Endothelial cell of umbilical vein (primary cell): ENCODE results near the gene FOXS1. TPM values are rescaled to one million over a fixed set of nuclear protein-coding genes. Genes with fewer than 3 reads are reported as not detected.

Experiments used
- BruUV-seq: library from RNA; stranded (reverse); fragments of 400-500 nt; replicated peaks from 2 replicates; lab custom pipeline; 2021; lab: Mats Ljungman, UMichigan
- CTCF ChIA-PET: fragments of 300-600, 350-600 bp; sonication (Branson Sonifier 250); formaldehyde crosslinking; loops from one replicate; lab custom pipeline; 2021; ENCODE audit warnings: antibody characterized with exemption, inconsistent platforms; lab: Charles Lee
- POLR2A ChIA-PET: fragments of 300-600, 350-600 bp; sonication (Branson Sonifier 250); formaldehyde crosslinking; loops from one replicate; lab custom pipeline; 2021; ENCODE audit warnings: antibody characterized with exemption, inconsistent platforms; lab: Charles Lee
- DNase-seq: peaks from one replicate; pipeline ENCODE4 v3.0.0-alpha.2; 2011; ENCODE audit warnings: low read depth, low spot score
- FAIRE-seq: peaks from 2 replicates; lab custom pipeline; 2011; peaks lifted over from hg19 to GRCh38; lab: Jason Lieb, UNC
- H2AFZ ChIP-seq: 2 replicates; pipeline ENCODE4 v1.6.0; 2012; ENCODE audit warnings: low read depth, low read length, control low read depth, inconsistent platforms
- H3K27ac ChIP-seq: 2 replicates; pipeline ENCODE4 v1.5.1; 2011; ENCODE audit warnings: low read depth, mild to moderate bottlenecking, control low read depth, low read length, moderate library complexity; ENCODE audit not compliant: insufficient read depth
- H3K27me3 ChIP-seq, 2 experiments: 2 replicates each; pipeline versions ENCODE4 v1.6.0 to v1.6.1; 2011; ENCODE audit warnings: low read length in 2 of 2, mixed read lengths in 1 of 2; ENCODE audit not compliant: control insufficient read depth in 2 of 2, insufficient read depth in 2 of 2
- H3K36me3 ChIP-seq, 2 experiments: 2 replicates in 1 of 2; 3 replicates in 1 of 2; pipeline ENCODE4 v1.5.1; 2011; ENCODE audit warnings: low read length in 2 of 2, mild to moderate bottlenecking in 1 of 2, moderate library complexity in 1 of 2; ENCODE audit not compliant: control insufficient read depth in 2 of 2, insufficient read depth in 2 of 2; ENCODE audit errors: extremely low read depth in 1 of 2
- H3K4me1 ChIP-seq: 3 replicates; pipeline ENCODE4 v1.5.1; 2011; ENCODE audit warnings: mild to moderate bottlenecking, low read length; ENCODE audit not compliant: control insufficient read depth, insufficient read depth; ENCODE audit errors: extremely low read depth
- H3K4me2 ChIP-seq: 2 replicates; pipeline ENCODE4 v1.6.1; 2011; ENCODE audit warnings: low read length, control low read depth, mixed read lengths; ENCODE audit not compliant: insufficient read depth
- H3K4me3 ChIP-seq, 3 experiments: fragments of 200-600 bp in 1 of 3; sonication (generic), shearing (Covaris generic) in 1 of 3; replicated peaks in 1 of 3; 2 replicates each; pipeline ENCODE4 v1.5.1; 2011 to 2016; ENCODE audit warnings: control low read depth in 3 of 3, low read length in 3 of 3, mild to moderate bottlenecking in 2 of 3, inconsistent platforms in 1 of 3, low read depth in 1 of 3, moderate library complexity in 1 of 3; ENCODE audit not compliant: insufficient read depth in 1 of 3
- H3K79me2 ChIP-seq: 2 replicates; pipeline ENCODE4 v1.6.0; 2012; ENCODE audit warnings: low read length, inconsistent platforms; ENCODE audit not compliant: control insufficient read depth, insufficient read depth
- H3K9ac ChIP-seq: replicated peaks from 2 replicates; pipeline ENCODE3; 2011; ENCODE audit warnings: low read length, control low read depth; ENCODE audit not compliant: insufficient read depth; ENCODE audit errors: extremely low read depth
- H3K9me1 ChIP-seq: replicated peaks from 3 replicates; pipeline ENCODE4 v1.6.0; 2011; ENCODE audit warnings: mild to moderate bottlenecking, low read length; ENCODE audit not compliant: control insufficient read depth, insufficient read depth; ENCODE audit errors: extremely low read depth
- H3K9me3 ChIP-seq: replicated peaks from 2 replicates; pipeline ENCODE4 v1.5.1; 2012; ENCODE audit warnings: low read length, inconsistent platforms; ENCODE audit not compliant: control insufficient read depth, insufficient read depth
- H4K20me1 ChIP-seq: replicated peaks from 2 replicates; pipeline ENCODE3; 2011; ENCODE audit warnings: mild to moderate bottlenecking, low read length; ENCODE audit not compliant: control insufficient read depth, insufficient read depth; ENCODE audit errors: extremely low read depth
- FOS ChIP-seq: IDR thresholded peaks from 2 replicates; pipeline ENCODE4 v1.6.1; 2011; ENCODE audit warnings: mild to moderate bottlenecking, low read length, moderate library complexity, borderline replicate concordance; ENCODE audit not compliant: insufficient read depth
- POLR2AphosphoS5 ChIP-seq: IDR thresholded peaks from 2 replicates; pipeline ENCODE4 v1.6.1; 2012; ENCODE audit warnings: low read depth, mild to moderate bottlenecking, control low read depth, low read length, moderate library complexity; ENCODE audit not compliant: insufficient read depth
- dilution Hi-C: fragments of 300-500 bp; cut with MboI; formaldehyde crosslinking; loops from one replicate; pipeline ENCODE4 v1.15.0; 2019; ENCODE audit warnings: low sequenced_read_pairs; ENCODE audit not compliant: extremely low pct_ligation_motif_present
- intact Hi-C: fragments of 100-400 bp; cut with micrococcal nuclease; formaldehyde crosslinking; loops from one replicate; pipeline ENCODE4 v1.10.0; 2022
- polyA plus RNA-seq, 4 experiments: library from polyadenylated mRNA; depleted of rRNA in 3 of 4; stranded (reverse) in 3 of 4; unstranded in 1 of 4; fragments of >200 nt; gene quantifications; 2 replicates each; pipeline versions ENCODE4 v1.2.1 to v1.2.3, GENCODE V29; 2011 to 2012; ENCODE audit warnings: missing spikeins in 1 of 4
- total RNA-seq: library from RNA; stranded (reverse); gene quantifications from 2 replicates; pipeline ENCODE4 v1.2.3, GENCODE V29; 2021
- TF ChIP-seq, protein P1 (sequence below): IDR thresholded peaks from 2 replicates; pipeline ENCODE4 v1.6.1; 2011; ENCODE audit not compliant: insufficient read depth, insufficient read length
- TF ChIP-seq, protein P2 (sequence below), 2 donors: IDR thresholded peaks; 1 replicate in 1 of 2; 2 replicates in 1 of 2; pipeline ENCODE4 v1.5.1; 2011; ENCODE audit warnings: low read length in 2 of 2, mild to moderate bottlenecking in 2 of 2, moderate library complexity in 2 of 2, control low read depth in 1 of 2, inconsistent platforms in 1 of 2, low read depth in 1 of 2; ENCODE audit not compliant: insufficient read depth in 1 of 2; ENCODE audit errors: extremely low read depth in 1 of 2

Gene FOXS1
- total and polyA plus RNA-seq, 2 donors (not counting 3 experiments of a cell fraction or from before 2014, with no cell fraction given) = 0.84 TPM; not detected in 1

DNA sequence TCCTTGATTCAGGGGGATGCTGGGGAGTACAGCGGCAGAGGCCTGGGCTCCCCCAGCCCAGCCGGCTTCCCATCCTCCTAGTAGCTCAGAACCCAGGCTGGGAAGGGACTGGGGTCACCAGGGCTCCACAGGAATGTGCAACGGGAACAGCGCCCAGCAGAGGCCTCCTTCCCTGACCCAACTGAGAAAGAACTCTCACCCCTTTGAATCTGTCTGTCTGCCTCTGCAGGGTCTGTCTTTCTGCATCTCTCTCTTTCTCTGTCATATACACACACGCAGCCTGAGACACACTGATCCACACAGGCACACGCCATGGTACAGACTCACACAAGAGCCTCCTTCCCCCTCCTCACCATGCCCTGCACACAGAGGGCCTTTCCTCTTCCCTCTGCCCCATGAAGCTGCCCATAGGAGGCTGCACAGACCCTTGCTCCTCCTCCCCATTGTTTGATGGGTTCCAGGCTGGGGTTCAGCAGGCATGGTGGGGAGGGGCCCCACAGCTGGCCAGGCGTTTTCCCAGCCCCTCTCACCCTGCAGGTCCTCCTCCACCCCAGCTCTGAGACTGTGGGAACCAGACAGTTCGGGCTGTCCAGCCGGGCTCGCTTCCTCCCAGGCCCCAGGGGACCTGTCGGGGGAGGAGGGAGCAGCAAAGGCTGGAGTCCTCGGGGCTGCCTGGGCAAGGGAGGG, 2.8 kb downstream of the FOXS1 start:
- Histone ChIP-seq H3K4me2 (peak overlapping the region; percentile 19), H3K27me3 (no peaks in the 10 kb centered on the region), H3K9me3 (no peaks in the 10 kb centered on the region), H3K36me3 (no peaks in the 10 kb centered on the region), H4K20me1 (no peaks in the 10 kb centered on the region), H3K4me1 (peaks cover 34% of the 10 kb centered on the region), H3K9ac (peak overlapping the region; percentile 41), H3K27ac (peak overlapping the region; percentile 64), H3K9me1 (no peaks in the 10 kb centered on the region), H2AFZ (peak overlapping the region; percentile 15), H3K79me2 (no peaks in the 10 kb centered on the region), H3K4me3 (no peak overlapping the region)
- peak; percentile 44 for DNase-seq
- no TSS peak for BruUV-seq
- TF ChIP-seq, protein P1, sequence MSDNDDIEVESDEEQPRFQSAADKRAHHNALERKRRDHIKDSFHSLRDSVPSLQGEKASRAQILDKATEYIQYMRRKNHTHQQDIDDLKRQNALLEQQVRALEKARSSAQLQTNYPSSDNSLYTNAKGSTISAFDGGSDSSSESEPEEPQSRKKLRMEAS = no peak
- dilution Hi-C loops = no loop called here
- no peak for FAIRE-seq
- CTCF ChIA-PET = interaction anchor here (1.0 to 18.2 kb wide), 5 partner anchors 10 to 188 kb away, joined by 3 to 619 read pairs (median 4); partner anchors contain the start of genes MYLK2 and PDRG1
- intact Hi-C loops = loop anchor here (1.0 kb wide), 1 partner anchor 19 kb away; no protein-coding TSS in a partner anchor
- POLR2A ChIA-PET = no interaction called here

DNA sequence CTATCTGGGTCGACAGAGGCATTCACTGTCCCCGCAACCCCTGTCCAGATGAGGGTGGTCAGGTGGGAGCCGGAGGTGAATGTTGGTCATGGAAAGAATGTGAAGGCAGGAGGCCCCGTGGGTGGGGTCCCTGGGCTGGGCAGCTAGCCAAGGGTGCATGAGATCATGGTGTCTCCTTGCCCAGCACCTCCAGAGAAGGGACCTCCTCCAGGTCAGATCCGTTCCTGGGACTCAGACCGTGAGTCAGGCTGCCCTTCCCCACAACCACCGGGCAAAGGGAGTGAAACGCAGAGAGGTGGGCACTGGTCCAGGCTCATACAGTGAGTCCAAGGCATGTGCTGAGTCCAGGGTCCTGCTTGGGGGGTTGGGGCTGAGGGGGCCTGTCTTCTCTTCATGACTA, 3.5 kb downstream of the FOXS1 start:
- Histone ChIP-seq H2AFZ (no peak overlapping the region), H3K4me3 (no peak overlapping the region), H3K4me2 (peak overlapping the region; percentile 19), H4K20me1 (no peaks in the 10 kb centered on the region), H3K9ac (peak overlapping the region; percentile 41), H3K79me2 (no peaks in the 10 kb centered on the region), H3K27ac (peak overlapping the region; percentile 64), H3K36me3 (no peaks in the 10 kb centered on the region), H3K4me1 (peaks cover 41% of the 10 kb centered on the region), H3K9me3 (no peaks in the 10 kb centered on the region), H3K27me3 (no peaks in the 10 kb centered on the region), H3K9me1 (no peaks in the 10 kb centered on the region)
- intact Hi-C loops = loop anchor here (1.0 kb wide), 1 partner anchor 19 kb away; no protein-coding TSS in a partner anchor
- CTCF ChIA-PET = interaction anchor here (1.4 to 18.2 kb wide), 3 partner anchors 14 to 189 kb away, joined by 4 to 619 read pairs (median 7); partner anchors contain the start of gene MYLK2
- dilution Hi-C loops = no loop called here
- TF ChIP-seq, protein P2, sequence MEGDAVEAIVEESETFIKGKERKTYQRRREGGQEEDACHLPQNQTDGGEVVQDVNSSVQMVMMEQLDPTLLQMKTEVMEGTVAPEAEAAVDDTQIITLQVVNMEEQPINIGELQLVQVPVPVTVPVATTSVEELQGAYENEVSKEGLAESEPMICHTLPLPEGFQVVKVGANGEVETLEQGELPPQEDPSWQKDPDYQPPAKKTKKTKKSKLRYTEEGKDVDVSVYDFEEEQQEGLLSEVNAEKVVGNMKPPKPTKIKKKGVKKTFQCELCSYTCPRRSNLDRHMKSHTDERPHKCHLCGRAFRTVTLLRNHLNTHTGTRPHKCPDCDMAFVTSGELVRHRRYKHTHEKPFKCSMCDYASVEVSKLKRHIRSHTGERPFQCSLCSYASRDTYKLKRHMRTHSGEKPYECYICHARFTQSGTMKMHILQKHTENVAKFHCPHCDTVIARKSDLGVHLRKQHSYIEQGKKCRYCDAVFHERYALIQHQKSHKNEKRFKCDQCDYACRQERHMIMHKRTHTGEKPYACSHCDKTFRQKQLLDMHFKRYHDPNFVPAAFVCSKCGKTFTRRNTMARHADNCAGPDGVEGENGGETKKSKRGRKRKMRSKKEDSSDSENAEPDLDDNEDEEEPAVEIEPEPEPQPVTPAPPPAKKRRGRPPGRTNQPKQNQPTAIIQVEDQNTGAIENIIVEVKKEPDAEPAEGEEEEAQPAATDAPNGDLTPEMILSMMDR (IDR thresholded peaks at IDR 0.05; ENCODE audit: extremely low read depth in 1 of 2, insufficient read depth in 1 of 2, low read depth in 1 of 2, low read length in 2 of 2) = no peak
- peak; percentile 38 for TF ChIP-seq FOS
- TF ChIP-seq POLR2AphosphoS5 = no peak
- FAIRE-seq (peak; percentile 84), DNase-seq (peak; percentile 63)
- POLR2A ChIA-PET = no interaction called here
- BruUV-seq = no TSS peak
